Liver (tissue), 9 donors: ENCODE data around the gene WWOX. TPM values are rescaled to one million over a fixed set of nuclear protein-coding genes. Genes with fewer than 3 reads are reported as not detected.

Experiments used
- DNase-seq: peaks from one replicate; pipeline ENCODE4 v3.0.0-alpha.2; 2017; ENCODE audit warnings: low spot score
- H3K27ac ChIP-seq, 2 donors: one replicate each; pipeline ENCODE4 v1.7.0; 2013; ENCODE audit warnings: inconsistent platforms in 2 of 2, low read length in 2 of 2, control low read depth in 1 of 2, low read depth in 1 of 2, mild to moderate bottlenecking in 1 of 2
- H3K27me3 ChIP-seq, 4 donors: one replicate each; pipeline versions ENCODE4 v1.6.1 to v1.7.0; 2013; ENCODE audit warnings: low read length in 3 of 4, inconsistent platforms in 1 of 4, mild to moderate bottlenecking in 1 of 4, moderate library complexity in 1 of 4; ENCODE audit not compliant: control insufficient read depth in 4 of 4, insufficient read depth in 4 of 4
- H3K36me3 ChIP-seq, 4 donors: one replicate each; pipeline versions ENCODE4 v1.6.1 to v1.7.0; 2013; ENCODE audit warnings: low read length in 3 of 4, mild to moderate bottlenecking in 3 of 4, low read depth in 1 of 4, moderate library complexity in 1 of 4; ENCODE audit not compliant: control insufficient read depth in 4 of 4, insufficient read depth in 3 of 4
- H3K4me1 ChIP-seq, 4 donors: one replicate each; pipeline versions ENCODE4 v1.6.1 to v1.7.0; 2013; ENCODE audit warnings: low read length in 3 of 4, mild to moderate bottlenecking in 3 of 4, moderate library complexity in 1 of 4; ENCODE audit not compliant: control insufficient read depth in 4 of 4, insufficient read depth in 4 of 4
- H3K4me3 ChIP-seq, 3 donors: one replicate each; pipeline versions ENCODE4 v1.6.1 to v1.7.0; 2013; ENCODE audit warnings: low read length in 3 of 3, control low read depth in 1 of 3, low read depth in 1 of 3, mild to moderate bottlenecking in 1 of 3
- H3K9ac ChIP-seq, 2 donors: one replicate each; pipeline ENCODE4 v1.7.0; 2013; ENCODE audit warnings: low read length in 2 of 2, mild to moderate bottlenecking in 2 of 2, moderate library complexity in 2 of 2, control low read depth in 1 of 2, low read depth in 1 of 2
- H3K9me3 ChIP-seq, 4 donors: one replicate each; pipeline versions ENCODE4 v1.6.1 to v1.7.0; 2013; ENCODE audit warnings: low read length in 3 of 4; ENCODE audit not compliant: control insufficient read depth in 4 of 4
- EGR1 ChIP-seq, 2 donors: IDR thresholded peaks; 2 replicates each; pipeline ENCODE4 v1.6.1; 2016 to 2018; ENCODE audit warnings: antibody characterized with exemption in 2 of 2, low read depth in 2 of 2
- FOXA1 ChIP-seq: IDR thresholded peaks from 2 replicates; pipeline ENCODE4 v1.6.1; 2016; ENCODE audit warnings: antibody characterized with exemption
- FOXA2 ChIP-seq: IDR thresholded peaks from 2 replicates; pipeline ENCODE4 v1.6.1; 2016; ENCODE audit warnings: antibody characterized with exemption
- GABPA ChIP-seq, 2 donors: IDR thresholded peaks in 1 of 2; conservative IDR thresholded peaks in 1 of 2; 2 replicates each; pipeline ENCODE4 v1.6.1; 2016; ENCODE audit warnings: antibody characterized with exemption in 2 of 2, mild to moderate bottlenecking in 1 of 2, moderate library complexity in 1 of 2
- HNF4A ChIP-seq, 2 donors: conservative IDR thresholded peaks; 2 replicates each; pipeline ENCODE4 v1.6.1; 2016; ENCODE audit warnings: antibody characterized with exemption in 2 of 2, mild to moderate bottlenecking in 2 of 2
- HNF4G ChIP-seq: IDR thresholded peaks from 2 replicates; pipeline ENCODE4 v1.6.1; 2016; ENCODE audit warnings: antibody characterized with exemption
- JUND ChIP-seq, 2 donors: IDR thresholded peaks; 2 replicates each; pipeline ENCODE4 v1.6.1; 2016; ENCODE audit warnings: antibody characterized with exemption in 2 of 2
- NR2F2 ChIP-seq: IDR thresholded peaks from 2 replicates; pipeline ENCODE4 v1.6.1; 2016; ENCODE audit warnings: antibody characterized with exemption
- RAD21 ChIP-seq, 2 donors: IDR thresholded peaks; 2 replicates each; pipeline ENCODE4 v1.6.1; 2016; ENCODE audit warnings: antibody characterized with exemption in 2 of 2, mild to moderate bottlenecking in 2 of 2
- RXRA ChIP-seq, 2 donors: IDR thresholded peaks; 2 replicates each; pipeline ENCODE4 v1.6.1; 2017 to 2018; ENCODE audit warnings: antibody characterized with exemption in 2 of 2, mild to moderate bottlenecking in 1 of 2
- SP1 ChIP-seq: IDR thresholded peaks from 2 replicates; pipeline ENCODE4 v1.6.1; 2018; ENCODE audit warnings: antibody characterized with exemption, mild to moderate bottlenecking
- TAF1 ChIP-seq: conservative IDR thresholded peaks from 2 replicates; pipeline ENCODE4 v1.6.1; 2016; ENCODE audit warnings: antibody characterized with exemption, mild to moderate bottlenecking
- YY1 ChIP-seq: IDR thresholded peaks from 2 replicates; pipeline ENCODE4 v1.6.1; 2016; ENCODE audit warnings: antibody characterized with exemption, mild to moderate bottlenecking
- WGBS: extraction: QIAGEN DNeasy Blood & Tissue Kit; methylation state at CpG from one replicate; pipeline ENCODE4 v1.1.7; 2013; 5-methylcytosine and 5-hydroxymethylcytosine counted together
- polyA plus RNA-seq, 2 donors: library from polyadenylated mRNA; stranded (reverse) in 1 of 2; unstranded in 1 of 2; fragments of 200-250 nt in 1 of 2; fragments of >200 nt in 1 of 2; fragmentation: Nextera tagmentation in 1 of 2; extraction: Ambion mirVana in 1 of 2; gene quantifications; one replicate each; pipeline versions ENCODE4 v1.2.1 to v1.2.3, GENCODE V29; 2013 to 2015
- total RNA-seq, 2 donors: library from RNA; depleted of rRNA; stranded (reverse); fragments of >200 nt; gene quantifications; one replicate each; pipeline ENCODE4 v1.2.3, GENCODE V29; 2014
- TF ChIP-seq, protein P1 (sequence below): IDR thresholded peaks from 2 replicates; pipeline ENCODE4 v1.6.1; 2016; ENCODE audit warnings: antibody characterized with exemption
- TF ChIP-seq, protein P2 (sequence below): fragments of 150-350 bp; IDR thresholded peaks from 2 replicates; pipeline ENCODE4 v1.5.1; 2017; ENCODE audit warnings: improper control_type of control experiment, low read depth, low read length; ENCODE audit not compliant: missing input control
- TF ChIP-seq, protein P3 (sequence below): IDR thresholded peaks from 2 replicates; pipeline ENCODE4 v1.6.1; 2016; ENCODE audit warnings: antibody characterized with exemption
- TF ChIP-seq, protein P4 (sequence below): IDR thresholded peaks from 2 replicates; pipeline ENCODE4 v1.6.1; 2016; ENCODE audit warnings: antibody characterized with exemption
- donor health status: healthy.
- donor health status: healthy.
- donor health status: healthy.
- donor health status: healthy.
- donor health status: healthy.

The WWOX gene
- total and polyA plus RNA-seq, 4 donors = 9.8 to 46.0 (median 15.3) TPM

DNA sequence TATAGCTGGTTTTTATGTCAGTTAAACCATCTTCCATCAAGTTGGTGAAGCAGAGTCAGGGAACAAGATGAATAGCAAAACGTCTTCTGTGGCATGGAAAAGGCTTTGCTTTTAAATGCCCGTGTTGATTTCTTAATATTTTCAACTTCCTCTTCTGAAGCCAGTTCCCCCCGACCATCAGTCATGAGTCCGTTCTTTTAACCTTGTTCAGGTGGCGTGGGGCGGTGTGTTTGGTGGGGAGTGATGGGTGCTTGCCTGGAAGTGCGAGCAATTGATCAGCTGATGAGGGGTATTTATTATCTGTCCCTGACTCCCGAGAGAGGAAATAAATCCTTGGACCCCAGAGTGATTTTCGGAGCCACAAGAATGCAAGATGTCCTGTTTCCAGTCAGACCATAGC lies 147.1 kb downstream of the WWOX start (continued):
- TF ChIP-seq FOXA2 (no peak), EGR1 (IDR thresholded peaks at IDR 0.05; ENCODE audit: low read depth in 2 of 2) (no peak)
- TF ChIP-seq, protein P1, sequence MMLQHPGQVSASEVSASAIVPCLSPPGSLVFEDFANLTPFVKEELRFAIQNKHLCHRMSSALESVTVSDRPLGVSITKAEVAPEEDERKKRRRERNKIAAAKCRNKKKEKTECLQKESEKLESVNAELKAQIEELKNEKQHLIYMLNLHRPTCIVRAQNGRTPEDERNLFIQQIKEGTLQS = no peak
- TF ChIP-seq, protein P2, sequence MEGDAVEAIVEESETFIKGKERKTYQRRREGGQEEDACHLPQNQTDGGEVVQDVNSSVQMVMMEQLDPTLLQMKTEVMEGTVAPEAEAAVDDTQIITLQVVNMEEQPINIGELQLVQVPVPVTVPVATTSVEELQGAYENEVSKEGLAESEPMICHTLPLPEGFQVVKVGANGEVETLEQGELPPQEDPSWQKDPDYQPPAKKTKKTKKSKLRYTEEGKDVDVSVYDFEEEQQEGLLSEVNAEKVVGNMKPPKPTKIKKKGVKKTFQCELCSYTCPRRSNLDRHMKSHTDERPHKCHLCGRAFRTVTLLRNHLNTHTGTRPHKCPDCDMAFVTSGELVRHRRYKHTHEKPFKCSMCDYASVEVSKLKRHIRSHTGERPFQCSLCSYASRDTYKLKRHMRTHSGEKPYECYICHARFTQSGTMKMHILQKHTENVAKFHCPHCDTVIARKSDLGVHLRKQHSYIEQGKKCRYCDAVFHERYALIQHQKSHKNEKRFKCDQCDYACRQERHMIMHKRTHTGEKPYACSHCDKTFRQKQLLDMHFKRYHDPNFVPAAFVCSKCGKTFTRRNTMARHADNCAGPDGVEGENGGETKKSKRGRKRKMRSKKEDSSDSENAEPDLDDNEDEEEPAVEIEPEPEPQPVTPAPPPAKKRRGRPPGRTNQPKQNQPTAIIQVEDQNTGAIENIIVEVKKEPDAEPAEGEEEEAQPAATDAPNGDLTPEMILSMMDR = no peak

DNA sequence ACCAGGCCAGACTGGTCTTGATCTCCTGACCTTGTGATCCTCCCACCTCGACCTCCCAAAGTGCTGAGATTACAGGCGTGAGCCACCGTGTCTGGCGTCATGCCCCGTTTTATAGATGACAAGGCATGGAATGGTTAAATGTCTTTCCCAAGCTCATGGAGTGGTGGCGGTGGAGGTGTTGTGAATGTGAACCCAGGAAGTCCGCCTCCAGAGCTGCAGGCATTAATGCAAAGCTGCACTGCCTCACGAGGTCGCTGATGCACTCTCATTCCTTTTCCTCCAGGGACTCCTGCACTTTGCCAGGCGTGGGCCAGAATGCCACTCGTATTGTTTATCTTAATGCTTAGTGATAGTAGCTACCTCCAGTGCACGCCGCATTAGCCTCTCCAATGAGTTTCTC lies 149.6 kb downstream of the WWOX start:
- DNase-seq = peak; percentile 41
- Histone ChIP-seq H3K36me3 (no peaks in the 10 kb centered on the region), H3K9ac (no peak overlapping the region), H3K27ac (peak overlapping the region in 1 of 2 donors; percentile 4), H3K4me1 (peaks cover 5 to 28% (median 16%) of the 10 kb centered on the region in 4 donors), H3K9me3 (no peaks in the 10 kb centered on the region), H3K4me3 (no peak overlapping the region), H3K27me3 (no peaks in the 10 kb centered on the region)
- 37% methylated on average over 13 of the region's 13 CpGs for WGBS
- TF ChIP-seq RXRA (IDR thresholded peaks at IDR 0.05) (peak; percentile 39 to 69), FOXA1 (no peak), HNF4G (peak; percentile 22), JUND (IDR thresholded peaks at IDR 0.05) (no peak), FOXA2 (no peak), YY1 (peak; percentile 40), HNF4A (conservative IDR thresholded peaks at IDR 0.05) (peak; percentile 57 to 71), GABPA (IDR thresholded peaks at IDR 0.05 in 1 of 2, conservative IDR thresholded peaks at IDR 0.05 in 1 of 2) (no peak), RAD21 (IDR thresholded peaks at IDR 0.05) (peak; percentile 92 to 94)
- TF ChIP-seq, protein P1 = no peak
- TF ChIP-seq, protein P3, sequence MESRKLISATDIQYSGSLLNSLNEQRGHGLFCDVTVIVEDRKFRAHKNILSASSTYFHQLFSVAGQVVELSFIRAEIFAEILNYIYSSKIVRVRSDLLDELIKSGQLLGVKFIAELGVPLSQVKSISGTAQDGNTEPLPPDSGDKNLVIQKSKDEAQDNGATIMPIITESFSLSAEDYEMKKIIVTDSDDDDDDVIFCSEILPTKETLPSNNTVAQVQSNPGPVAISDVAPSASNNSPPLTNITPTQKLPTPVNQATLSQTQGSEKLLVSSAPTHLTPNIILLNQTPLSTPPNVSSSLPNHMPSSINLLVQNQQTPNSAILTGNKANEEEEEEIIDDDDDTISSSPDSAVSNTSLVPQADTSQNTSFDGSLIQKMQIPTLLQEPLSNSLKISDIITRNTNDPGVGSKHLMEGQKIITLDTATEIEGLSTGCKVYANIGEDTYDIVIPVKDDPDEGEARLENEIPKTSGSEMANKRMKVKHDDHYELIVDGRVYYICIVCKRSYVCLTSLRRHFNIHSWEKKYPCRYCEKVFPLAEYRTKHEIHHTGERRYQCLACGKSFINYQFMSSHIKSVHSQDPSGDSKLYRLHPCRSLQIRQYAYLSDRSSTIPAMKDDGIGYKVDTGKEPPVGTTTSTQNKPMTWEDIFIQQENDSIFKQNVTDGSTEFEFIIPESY = no peak
- TF ChIP-seq, protein P2 = peak; percentile 64

DNA sequence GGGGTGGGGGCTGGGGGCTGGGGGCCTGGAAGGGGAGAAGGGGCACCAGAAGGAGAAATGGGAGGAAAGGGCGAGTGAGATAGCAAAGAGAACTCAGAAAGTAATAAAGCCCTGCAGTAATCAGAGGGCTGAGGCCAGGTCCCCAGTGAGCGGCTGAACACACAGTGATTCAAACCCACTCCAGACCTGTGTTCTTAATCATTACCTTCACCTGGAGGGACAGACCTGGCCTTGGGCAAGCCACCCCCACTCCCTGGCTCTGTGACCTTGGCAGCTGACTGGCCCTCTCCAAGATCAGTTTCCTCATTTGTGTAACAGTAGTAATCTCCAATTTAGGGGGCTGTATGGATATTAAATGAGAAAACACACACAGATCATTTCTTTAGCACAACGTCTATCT lies 150.4 kb downstream of the WWOX start:
- Histone ChIP-seq H3K9me3 (no peaks in the 10 kb centered on the region), H3K27me3 (no peaks in the 10 kb centered on the region), H3K4me3 (no peak overlapping the region), H3K27ac (peak overlapping the region in 1 of 2 donors; percentile 13), H3K4me1 (peaks cover 5 to 28% (median 16%) of the 10 kb centered on the region in 4 donors), H3K36me3 (no peaks in the 10 kb centered on the region), H3K9ac (no peak overlapping the region)
- 83% methylated on average over 3 of the region's 3 CpGs for WGBS
- no peak for DNase-seq
- TF ChIP-seq TAF1 (no peak), FOXA1 (no peak), RXRA (IDR thresholded peaks at IDR 0.05) (no peak), HNF4A (conservative IDR thresholded peaks at IDR 0.05) (no peak), YY1 (no peak), NR2F2 (no peak), HNF4G (no peak), GABPA (IDR thresholded peaks at IDR 0.05 in 1 of 2, conservative IDR thresholded peaks at IDR 0.05 in 1 of 2) (no peak), SP1 (no peak), FOXA2 (no peak), RAD21 (IDR thresholded peaks at IDR 0.05) (no peak), EGR1 (IDR thresholded peaks at IDR 0.05; ENCODE audit: low read depth in 2 of 2) (no peak)
- TF ChIP-seq, protein P3 = no peak
- TF ChIP-seq, protein P2 = no peak
- TF ChIP-seq, protein P4, sequence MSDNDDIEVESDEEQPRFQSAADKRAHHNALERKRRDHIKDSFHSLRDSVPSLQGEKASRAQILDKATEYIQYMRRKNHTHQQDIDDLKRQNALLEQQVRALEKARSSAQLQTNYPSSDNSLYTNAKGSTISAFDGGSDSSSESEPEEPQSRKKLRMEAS = no peak
